HG03039 (cell line): ENCODE data around the gene ULBP1.
"Not testable (repeated sequence)": the region's sequence is repeated elsewhere in the genome, so short reads cannot be mapped to it uniquely, and the experiment has no call there.

Source experiments
- ATAC-seq: cut with Tn5 transposase; IDR thresholded peaks from one replicate; pipeline ENCODE4 v1.9.1; 2021; ENCODE audit warnings: mild to moderate bottlenecking, moderate library complexity; ENCODE audit not compliant: unreplicated experiment

Gene ULBP1

DNA sequence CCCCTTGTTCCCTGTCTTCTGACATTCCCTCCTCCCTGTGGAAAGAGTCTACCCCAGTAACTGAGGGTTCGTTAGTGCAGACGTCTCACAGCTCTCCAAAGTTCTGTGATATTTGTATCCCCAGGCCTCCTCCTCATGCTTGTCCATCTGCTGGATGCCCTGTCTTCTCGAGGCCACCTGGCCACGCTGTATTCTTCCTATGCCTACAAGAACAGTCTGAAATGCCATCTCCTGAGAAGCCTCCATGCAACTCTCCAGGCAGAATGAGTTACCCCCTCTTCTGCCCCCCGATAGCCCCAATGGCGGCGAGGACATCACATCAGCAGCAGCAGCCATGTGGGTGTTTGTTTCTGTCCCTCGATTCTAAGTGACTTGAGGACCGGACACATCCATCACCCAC is 12.6 kb upstream of the ULBP1 start:
- no peak for ATAC-seq

DNA sequence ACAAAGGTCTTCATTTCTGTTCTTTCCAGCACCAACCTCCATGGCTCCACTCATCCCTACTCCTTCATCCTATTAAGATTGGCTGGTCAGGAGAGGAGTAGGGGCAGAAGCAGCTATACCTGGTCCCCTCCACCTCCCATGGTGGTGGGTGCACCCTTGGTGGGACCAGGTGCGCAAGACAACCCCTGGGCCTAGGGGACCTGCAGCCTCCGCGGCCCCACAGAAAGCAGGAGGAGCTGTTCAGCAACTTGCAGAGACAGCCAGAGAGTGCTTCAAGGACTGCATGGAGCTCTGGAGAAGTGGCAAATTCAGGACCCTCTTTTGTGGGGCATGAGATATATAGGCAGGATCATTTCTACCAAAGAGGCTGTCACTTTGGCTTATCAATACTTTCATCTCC is 12.1 kb upstream of the ULBP1 start:
- no peak for ATAC-seq

DNA sequence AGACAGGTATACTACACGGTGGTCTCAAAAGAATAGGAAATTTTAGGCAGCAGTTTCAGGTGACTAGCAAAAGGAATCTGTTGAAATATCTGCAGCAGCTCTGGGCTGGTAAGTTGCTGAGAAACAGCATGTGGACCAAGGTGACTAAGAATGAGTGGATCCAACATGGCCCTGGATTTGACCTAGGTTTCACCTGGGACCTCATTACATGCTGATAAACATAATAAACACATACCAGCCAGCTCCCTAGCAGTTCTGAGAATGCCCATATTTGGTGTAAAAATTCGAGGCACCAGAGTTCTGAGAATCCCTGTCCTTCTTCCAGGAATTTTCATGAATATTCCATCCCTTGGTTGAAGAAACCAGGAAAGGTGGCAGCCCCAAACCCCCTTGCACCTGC is 10.4 kb upstream of the ULBP1 start:
- not testable (repeated sequence) for ATAC-seq

DNA sequence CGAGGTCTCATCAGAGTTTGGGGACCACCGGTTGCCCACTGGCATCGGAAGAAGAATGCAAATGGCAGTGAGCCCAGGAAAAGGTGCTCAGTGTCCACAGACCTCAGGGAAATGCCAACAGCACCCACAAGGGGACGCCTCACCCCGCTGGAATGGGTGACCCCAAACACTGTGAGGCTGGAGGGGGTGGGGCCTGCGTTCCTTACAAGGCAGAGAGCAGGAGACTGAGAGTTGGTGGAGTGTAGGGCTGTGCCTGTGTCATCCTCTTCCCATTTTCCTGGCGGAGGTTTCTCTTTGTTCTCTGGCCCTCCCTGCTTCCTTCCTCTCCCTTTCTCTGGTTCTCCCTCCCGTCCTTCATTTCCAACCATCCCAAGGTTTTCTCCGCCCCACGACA is 9.8 kb upstream of the ULBP1 start:
- ATAC-seq, result not testable (repeated sequence)

DNA sequence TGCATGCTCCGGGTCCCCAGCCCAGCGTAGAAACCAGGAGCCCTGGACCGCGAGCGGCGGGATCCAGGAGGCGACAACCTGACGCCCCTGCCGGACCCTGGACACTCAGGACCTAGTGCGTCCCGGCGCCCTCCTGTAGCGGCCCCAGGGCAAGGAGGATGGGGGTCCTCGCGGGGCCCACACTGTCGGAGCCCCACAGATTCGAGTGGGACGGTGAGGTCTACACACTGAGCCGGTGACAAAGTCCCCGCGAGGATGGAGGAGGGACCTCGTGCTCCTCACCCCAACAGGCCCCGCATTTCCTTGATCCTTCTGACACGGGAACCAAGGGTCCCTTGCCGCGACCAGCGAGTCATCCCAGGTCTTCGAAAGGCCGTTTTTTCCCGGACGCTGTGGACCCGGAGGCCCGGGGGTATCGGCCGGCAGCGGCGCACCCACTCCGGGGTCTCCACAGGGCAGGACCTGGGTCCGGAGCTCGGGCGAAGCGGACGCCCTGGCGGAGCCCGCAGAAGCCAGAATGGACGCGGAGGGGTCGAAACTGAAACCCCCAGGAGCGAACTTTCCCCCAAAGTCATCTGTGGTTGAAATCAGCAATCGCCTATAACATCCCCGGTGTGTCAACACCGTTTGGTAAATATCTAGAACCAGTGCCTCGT is 9.3 kb upstream of the ULBP1 start:
- not testable (repeated sequence) for ATAC-seq

- ATAC-seq, result not testable (repeated sequence)
Observed at GRCh38 chr6:149954984-149955653, 8.6 kb upstream of the ULBP1 start.

DNA sequence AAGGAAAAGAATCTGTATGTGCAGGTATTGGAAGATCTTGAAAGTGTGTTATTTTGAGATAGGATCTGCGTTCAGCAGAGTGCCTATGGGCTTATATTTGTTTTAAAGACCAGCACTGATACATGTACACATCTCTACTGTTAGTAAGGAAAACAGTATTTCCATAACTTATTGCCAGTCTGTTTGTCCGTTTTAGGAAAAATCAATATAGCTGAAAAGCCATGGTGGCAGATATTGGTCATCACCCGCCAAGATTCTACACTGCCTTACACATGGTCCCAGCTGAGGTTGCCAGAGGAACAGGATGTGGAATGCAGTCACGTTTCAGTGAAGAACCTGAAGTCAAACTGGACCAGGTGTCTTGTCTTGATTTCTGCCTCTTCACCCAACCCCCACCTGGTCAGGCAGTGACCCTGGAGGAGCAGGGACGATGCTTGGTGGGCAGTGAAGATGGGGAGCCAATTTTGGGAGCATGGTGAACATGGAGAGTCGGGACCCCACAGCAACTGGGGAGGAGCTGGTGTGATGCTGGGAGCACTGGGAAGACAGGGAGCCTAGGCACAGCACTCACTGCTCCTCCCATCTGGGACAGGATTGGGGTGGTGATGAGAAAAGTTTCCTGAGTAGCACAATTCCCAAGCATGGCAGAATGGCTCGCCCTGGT is 8.0 kb upstream of the ULBP1 start:
- ATAC-seq, result not testable (repeated sequence)

DNA sequence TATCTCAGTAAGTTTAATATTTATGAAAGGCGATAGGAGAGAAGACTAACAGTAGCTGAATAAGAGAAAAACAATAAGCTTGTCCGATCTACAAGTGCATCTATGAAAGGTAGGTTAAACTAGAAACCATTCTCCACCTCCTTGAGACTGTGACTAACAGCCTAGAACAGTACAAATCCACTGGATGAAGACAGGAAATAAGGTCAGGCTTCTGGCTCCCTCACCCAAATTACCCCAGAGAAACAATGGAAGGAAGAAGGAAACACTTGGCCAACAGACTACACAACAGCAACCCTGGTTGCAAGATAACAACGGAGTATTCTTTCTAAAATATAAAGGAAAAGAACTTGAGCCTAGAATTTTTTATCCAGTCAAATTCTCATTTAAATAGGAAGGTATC is 5.6 kb upstream of the ULBP1 start:
- ATAC-seq, result not testable (repeated sequence)

DNA sequence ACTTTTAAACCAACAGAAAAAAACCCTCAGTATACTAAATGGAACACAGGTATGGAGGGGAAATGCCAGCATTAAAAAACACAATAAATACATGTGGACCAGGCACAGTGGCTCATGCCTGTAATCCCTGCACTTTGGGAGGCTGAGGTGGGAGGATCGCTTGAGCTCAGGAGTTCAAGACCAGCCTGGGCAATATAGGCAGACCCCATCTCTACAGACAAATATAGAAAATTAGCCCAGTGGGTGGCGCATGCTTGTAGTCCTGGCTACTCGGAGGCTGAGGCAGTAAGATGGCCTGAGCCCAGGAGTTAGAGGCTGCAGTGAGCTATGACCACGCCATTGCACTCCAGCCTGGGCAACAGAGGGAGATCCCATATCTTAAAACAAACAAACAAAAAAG is 3.9 kb upstream of the ULBP1 start:
- ATAC-seq, result not testable (repeated sequence)

DNA sequence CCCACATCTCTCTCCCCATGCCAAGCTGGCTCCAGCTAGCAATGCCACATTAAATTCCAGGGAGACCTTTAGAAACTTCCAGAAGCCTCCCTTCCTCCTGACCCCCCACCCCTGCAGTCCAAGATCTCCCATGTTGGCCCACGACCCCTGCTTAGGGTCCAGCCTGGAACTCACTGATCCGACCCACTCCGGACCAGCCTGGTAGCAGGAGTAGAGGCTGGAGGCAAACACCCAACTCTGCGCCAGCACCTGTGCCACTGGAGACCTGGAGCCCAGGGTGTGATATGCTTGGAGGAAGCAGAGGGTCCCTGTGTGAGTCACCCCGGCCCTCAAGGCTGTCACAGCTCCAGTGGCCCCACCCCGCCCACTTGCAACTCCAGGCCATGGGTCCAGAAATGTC is 3.3 kb upstream of the ULBP1 start:
- no peak for ATAC-seq

DNA sequence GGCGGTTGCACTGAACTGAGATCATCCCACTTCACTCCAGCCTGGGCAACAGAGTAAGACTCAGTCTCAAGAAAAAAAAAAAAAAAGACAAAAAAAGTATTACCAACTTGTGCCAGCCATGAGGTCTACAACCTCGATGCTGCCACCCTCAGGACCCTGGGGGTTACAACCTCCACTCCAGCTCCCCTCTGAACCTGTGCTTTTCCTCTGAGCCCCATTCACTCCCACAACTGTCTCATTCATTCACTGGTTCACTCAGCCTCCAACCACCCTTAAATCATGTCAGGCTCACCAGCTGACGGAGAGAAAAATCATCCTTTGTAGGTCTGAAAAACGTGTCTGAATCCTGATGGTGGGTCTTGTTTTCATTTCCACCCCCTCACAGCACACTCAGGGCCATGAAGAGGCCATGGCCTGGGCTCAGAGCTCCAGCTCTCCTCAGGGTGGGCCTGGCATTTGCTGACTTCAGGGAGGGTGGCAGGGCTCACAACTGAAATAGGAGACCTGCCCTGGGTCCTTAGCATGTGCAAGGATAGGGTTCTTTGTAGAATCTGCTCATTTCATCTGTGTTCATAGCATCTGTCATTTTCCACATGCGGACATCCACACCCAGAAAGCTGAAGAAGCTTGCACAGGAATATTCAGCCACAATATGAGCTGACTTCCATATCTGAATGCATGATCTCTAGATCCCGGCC is 1.9 kb upstream of the ULBP1 start:
- no peak for ATAC-seq

DNA sequence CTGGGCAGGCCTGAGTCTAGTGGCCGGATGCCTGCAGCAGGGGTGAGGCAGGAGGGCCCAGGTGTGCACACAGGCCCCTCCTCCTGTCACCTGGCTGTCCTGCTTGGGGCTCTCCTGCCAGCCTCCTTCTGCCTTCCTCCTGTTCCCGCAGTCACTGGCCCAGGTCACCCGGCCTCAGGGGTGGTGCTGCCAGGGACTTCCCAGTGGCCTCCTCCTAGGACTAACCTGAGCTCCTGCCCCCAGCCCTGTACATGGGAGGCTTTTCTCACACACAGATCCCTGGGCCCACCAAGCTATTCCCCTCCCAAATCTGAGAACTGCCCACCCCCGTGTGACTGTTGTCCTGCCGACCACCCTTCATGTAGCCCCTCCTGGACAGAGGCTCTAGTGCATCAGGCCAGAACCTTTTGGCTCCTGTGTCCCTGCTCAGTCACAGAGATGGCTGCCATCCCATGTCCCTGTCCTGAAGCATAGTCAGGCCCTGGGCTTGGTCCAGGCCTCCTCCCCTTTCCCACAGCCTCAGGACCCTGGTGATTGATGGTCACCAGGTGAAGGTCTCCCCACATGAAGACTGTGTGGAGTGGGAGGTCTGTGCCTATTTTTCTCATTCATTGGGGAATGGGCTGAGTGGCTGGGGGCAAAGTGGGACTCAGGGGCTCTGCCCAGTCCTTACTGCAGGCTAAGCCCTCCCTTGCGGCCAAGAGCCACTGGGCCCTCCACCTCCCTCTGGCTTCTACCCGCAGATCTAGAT is 1.1 kb upstream of the ULBP1 start:
- no peak for ATAC-seq

DNA sequence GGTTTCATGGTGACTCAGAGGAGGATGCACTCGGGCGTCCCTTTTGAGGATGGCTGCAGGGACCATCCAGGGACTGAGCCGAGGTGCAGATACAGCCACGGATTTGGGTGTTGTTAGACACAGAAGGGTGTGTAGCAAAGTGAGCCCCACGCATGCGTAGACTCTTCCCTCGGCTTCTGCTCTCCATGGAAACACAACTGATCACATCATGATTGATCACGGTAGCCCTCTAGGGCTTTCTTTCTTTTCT is 606 bp upstream of the ULBP1 start:
- ATAC-seq, result no peak

DNA sequence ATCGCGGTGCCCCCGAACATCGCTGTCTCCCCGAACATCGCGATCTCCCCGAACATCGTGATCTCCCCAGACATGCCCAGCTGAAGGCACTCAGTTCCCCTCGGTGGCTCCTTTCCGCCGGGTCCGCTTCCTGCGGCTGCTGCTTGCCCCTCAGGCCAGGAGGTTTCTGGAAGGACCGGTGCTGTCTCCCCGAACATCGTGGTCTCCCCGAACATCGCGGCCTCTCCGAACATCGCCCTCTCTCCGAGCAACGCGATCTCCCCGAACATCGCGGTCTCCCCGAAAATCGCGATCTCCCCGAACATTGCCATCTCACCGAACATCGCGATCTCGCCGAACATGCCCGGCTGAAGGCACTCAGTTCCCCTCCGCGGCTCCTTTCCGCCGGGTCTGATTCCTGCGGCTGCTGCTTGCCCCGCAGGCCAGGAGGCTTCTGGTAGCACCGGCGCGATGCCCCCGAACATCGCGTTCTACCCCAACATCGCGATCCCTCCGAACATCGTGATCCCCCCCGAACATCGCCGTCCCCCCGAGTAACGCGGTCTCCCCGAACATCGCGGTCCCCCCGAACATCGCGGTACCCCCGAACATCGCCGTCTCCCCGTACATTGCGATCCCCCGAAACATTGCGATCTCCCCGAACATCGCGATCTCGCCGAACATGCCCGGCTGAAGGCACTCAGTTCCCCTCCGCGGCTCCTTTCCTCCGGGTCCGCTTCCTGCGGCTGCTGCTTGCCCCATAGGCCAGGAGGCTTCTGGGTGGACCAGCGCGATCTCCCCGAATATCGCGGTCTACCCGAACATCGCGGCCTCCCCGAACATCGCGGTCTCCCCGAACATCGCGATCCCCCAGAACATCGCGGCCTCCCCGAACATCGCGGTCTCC is 808 bp downstream of the ULBP1 start:
- ATAC-seq, result no peak

GRCh38 chr6:149965194-149966020 is 1.7 kb downstream of the ULBP1 start:
- ATAC-seq, result no peak

DNA sequence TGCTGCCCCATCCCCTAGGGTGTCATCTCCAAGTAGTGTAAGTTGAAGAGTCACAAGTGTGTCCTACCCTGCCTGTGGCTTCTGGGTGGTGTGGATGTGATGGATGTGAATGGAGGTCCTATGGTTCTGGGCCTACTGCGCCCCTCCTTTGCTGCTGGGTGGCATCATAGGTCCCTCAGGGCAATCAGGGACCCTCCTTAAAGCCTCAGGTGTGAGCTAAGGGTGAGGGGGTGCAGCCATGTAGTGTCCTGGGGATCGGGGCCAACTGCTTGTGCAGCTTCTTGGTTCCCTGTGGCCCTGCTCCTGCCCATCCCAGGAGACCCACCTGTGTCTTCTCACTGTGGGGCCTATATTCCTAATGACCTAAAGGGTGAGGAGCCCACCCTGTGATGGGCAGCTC is 2.6 kb downstream of the ULBP1 start:
- ATAC-seq, result not testable (repeated sequence)

DNA sequence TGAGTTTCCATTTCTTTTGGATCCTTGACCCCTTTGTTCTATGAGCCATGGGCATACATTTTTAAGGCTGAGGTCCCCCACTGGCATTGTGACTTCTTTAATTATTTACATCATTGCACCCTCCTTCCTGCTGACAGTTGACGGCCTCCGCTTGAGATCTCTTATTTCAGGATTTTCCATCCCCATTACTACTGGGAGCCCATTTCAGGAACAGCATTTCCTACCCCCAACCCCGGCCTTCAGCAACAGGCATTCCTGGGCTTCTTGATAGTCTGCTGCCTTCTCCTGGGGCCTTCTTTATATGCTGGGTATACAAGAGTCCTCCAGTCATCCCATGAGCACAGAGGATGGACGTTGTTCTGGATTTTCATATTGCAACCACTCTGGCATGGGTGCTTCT is 3.8 kb downstream of the ULBP1 start:
- no peak for ATAC-seq

- not testable (repeated sequence) for ATAC-seq
Observed at GRCh38 chr6:149967999-149968398, 4.3 kb downstream of the ULBP1 start.

GRCh38 chr6:149968909-149969308 is 5.2 kb downstream of the ULBP1 start:
- ATAC-seq, result not testable (repeated sequence)
